HepG2 (cell line): ENCODE measurements around the gene TCF25. TPM values are rescaled to one million over a fixed set of nuclear protein-coding genes. Genes with fewer than 3 reads are reported as not detected.

Experiments used
- CENPX ChIP-seq: sonication (generic); formaldehyde crosslinking; IDR thresholded peaks from 2 replicates; pipeline ENCODE4 v1.9.0; 2021; ENCODE audit warnings: mild to moderate bottlenecking, missing genetic modification reagents, moderate library complexity
- GTF3A ChIP-seq: sonication (generic); formaldehyde crosslinking; conservative IDR thresholded peaks from 2 replicates; pipeline ENCODE4 v1.4.0; 2020; ENCODE audit warnings: mild to moderate bottlenecking, missing genetic modification reagents
- HOXA3 ChIP-seq: sonication (generic); formaldehyde crosslinking; IDR thresholded peaks from 2 replicates; pipeline ENCODE4 v1.5.0; 2020; ENCODE audit warnings: missing genetic modification reagents
- IRF1 ChIP-seq: sonication (generic); formaldehyde crosslinking; IDR thresholded peaks from 2 replicates; pipeline ENCODE4 v1.4.0; 2020; ENCODE audit warnings: low read depth, mild to moderate bottlenecking, missing genetic modification reagents
- LRRFIP1 ChIP-seq: sonication (generic); formaldehyde crosslinking; conservative IDR thresholded peaks from 2 replicates; pipeline ENCODE4 v1.4.0; 2020; ENCODE audit warnings: missing genetic modification reagents
- MYC ChIP-seq: sonication (generic); formaldehyde crosslinking; IDR thresholded peaks from 2 replicates; pipeline ENCODE4 v1.9.0; 2021; ENCODE audit warnings: missing genetic modification reagents, borderline replicate concordance
- POLR2A ChIP-seq, 2 experiments: IDR thresholded peaks; 2 replicates each; pipeline ENCODE4 v1.6.1; 2011; ENCODE audit warnings: low read depth in 2 of 2, low read length in 2 of 2, mild to moderate bottlenecking in 1 of 2, moderate library complexity in 1 of 2; ENCODE audit not compliant: insufficient read depth in 1 of 2
- SIN3B ChIP-seq: fragments of 150-350 bp; IDR thresholded peaks from 2 replicates; pipeline ENCODE4 v1.6.1; 2014; ENCODE audit warnings: low read length
- TEAD2 ChIP-seq: sonication (generic); formaldehyde crosslinking; IDR thresholded peaks from 2 replicates; pipeline ENCODE4 v1.9.0; 2021; ENCODE audit warnings: missing genetic modification reagents
- ZC3H4 ChIP-seq: sonication (generic); formaldehyde crosslinking; IDR thresholded peaks from 2 replicates; pipeline ENCODE4 v1.4.0; 2020; ENCODE audit warnings: missing genetic modification reagents, borderline replicate concordance
- ZNF251 ChIP-seq: sonication (generic); formaldehyde crosslinking; IDR thresholded peaks from 2 replicates; pipeline ENCODE4 v1.9.0; 2021; ENCODE audit warnings: mild to moderate bottlenecking, missing genetic modification reagents
- ZNF510 ChIP-seq: sonication (generic); formaldehyde crosslinking; IDR thresholded peaks from 2 replicates; pipeline ENCODE4 v1.4.0; 2020; ENCODE audit warnings: low read depth, mild to moderate bottlenecking, missing genetic modification reagents
- ZNF556 ChIP-seq: sonication (generic); formaldehyde crosslinking; IDR thresholded peaks from 2 replicates; pipeline ENCODE4 v1.4.0; 2020; ENCODE audit warnings: mild to moderate bottlenecking, missing genetic modification reagents, borderline replicate concordance
- ZNF567 ChIP-seq: sonication (generic); formaldehyde crosslinking; IDR thresholded peaks from 2 replicates; pipeline ENCODE4 v1.8.1; 2023; ENCODE audit warnings: mild to moderate bottlenecking, missing genetic modification reagents, borderline replicate concordance
- ZNF619 ChIP-seq: sonication (generic); formaldehyde crosslinking; IDR thresholded peaks from 2 replicates; pipeline ENCODE4 v1.4.0; 2020; ENCODE audit warnings: mild to moderate bottlenecking, missing genetic modification reagents
- ZNF747 ChIP-seq: sonication (generic); formaldehyde crosslinking; IDR thresholded peaks from 2 replicates; pipeline ENCODE4 v1.8.1; 2023; ENCODE audit warnings: missing genetic modification reagents, mild to moderate bottlenecking, borderline replicate concordance
- ZNF772 ChIP-seq: sonication (generic); formaldehyde crosslinking; IDR thresholded peaks from 2 replicates; pipeline ENCODE4 v1.5.0; 2020; ENCODE audit warnings: mild to moderate bottlenecking, missing genetic modification reagents
- ZSCAN22 ChIP-seq: sonication (generic); formaldehyde crosslinking; IDR thresholded peaks from 2 replicates; pipeline ENCODE4 v1.4.0; 2020; ENCODE audit warnings: mild to moderate bottlenecking, missing genetic modification reagents
- polyA plus RNA-seq, 8 experiments: library from polyadenylated mRNA; depleted of rRNA in 3 of 8; stranded (reverse) in 7 of 8; unstranded in 1 of 8; fragments of >200 nt; fragmentation: Illumina TruSeq in 4 of 8; extraction: Trizol in 4 of 8; gene quantifications; 2 replicates each; pipeline versions ENCODE4 v1.2.1 to v1.2.3, GENCODE V29; 2011 to 2016; ENCODE audit warnings: low read depth in 4 of 8, missing spikeins in 1 of 8, mixed read lengths in 1 of 8; ENCODE audit not compliant: insufficient read depth in 1 of 8
- total RNA-seq, 5 experiments: library from RNA; depleted of rRNA; stranded (reverse); fragments of >200 nt; fragmentation: Illumina TruSeq; extraction: Trizol; gene quantifications; 2 replicates each; pipeline ENCODE4 v1.2.3, GENCODE V29; 2016; ENCODE audit warnings: low read depth in 1 of 5
- TF ChIP-seq, protein P1 (sequence below): sonication (generic); formaldehyde crosslinking; IDR thresholded peaks from 2 replicates; pipeline ENCODE4 v1.4.0; 2020; ENCODE audit warnings: missing genetic modification reagents
- TF ChIP-seq, protein P2 (sequence below): sonication (generic); formaldehyde crosslinking; IDR thresholded peaks from 2 replicates; pipeline ENCODE4 v1.5.1; 2020; ENCODE audit warnings: mild to moderate bottlenecking, missing genetic modification reagents, moderate library complexity

The TCF25 gene
- total and polyA plus RNA-seq, 2 of the 13 experiments (the other 11 are each of a cell fraction or from before 2014, with no cell fraction given) = 138 to 206 TPM

DNA sequence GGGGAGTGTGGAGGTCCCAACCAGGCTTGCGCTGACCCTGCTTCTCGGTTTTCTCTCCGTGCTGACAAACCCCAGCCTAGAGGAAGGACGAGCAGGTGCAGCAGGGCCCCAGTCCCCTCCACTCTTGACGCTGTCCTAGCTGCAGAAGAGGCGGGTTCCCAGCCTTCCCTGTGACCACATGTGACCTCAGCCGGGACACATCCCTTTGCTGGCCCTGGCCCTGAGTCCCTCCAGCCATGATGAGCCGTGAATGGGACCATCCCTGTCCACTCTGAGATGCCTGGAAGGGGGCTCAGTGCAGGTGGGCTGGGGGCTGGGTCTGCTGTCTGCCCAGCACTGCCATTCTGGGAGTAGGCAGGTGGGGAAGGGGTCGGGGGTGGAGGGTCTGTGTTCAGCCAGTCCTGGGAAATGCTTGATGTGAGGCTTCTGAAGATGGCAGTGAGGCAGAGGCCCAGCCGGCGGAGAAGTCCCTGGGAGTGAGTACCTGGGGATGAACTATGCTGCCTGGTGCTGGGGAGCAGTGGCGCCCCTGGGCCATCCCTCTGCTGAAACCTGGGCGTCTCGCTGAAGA, 47.8 kb downstream of the TCF25 start (continued):
- 0 out of 2 replicates have a peak, but pooled peaks have one; percentile 54 for TF ChIP-seq LRRFIP1 (CRISPR knock-in tag)
- TF ChIP-seq ZNF556 (CRISPR knock-in tag) = peak; percentile 34; the same call in 1 of the 2 replicates
- TF ChIP-seq MYC = peak; percentile 72; the same call in 1 of the 2 replicates
- peak; percentile 32; the same call in 1 of the 2 replicates for TF ChIP-seq ZNF747 (CRISPR knock-in tag)
- peak; percentile 36; the same call in 1 of the 2 replicates for TF ChIP-seq HOXA3
- peak; percentile 32; the same call in 1 of the 2 replicates for TF ChIP-seq TEAD2 (CRISPR knock-in tag)
- TF ChIP-seq IRF1 (CRISPR knock-in tag) = peak; percentile 81; the same call in 1 of the 2 replicates
- TF ChIP-seq SIN3B = no peak; the same call in 1 of the 2 replicates
- peak; percentile 91; the same call in 1 of the 2 replicates for TF ChIP-seq ZC3H4 (CRISPR knock-in tag)
- TF ChIP-seq ZNF772 (CRISPR knock-in tag) = peak; percentile 29; the same call in 1 of the 2 replicates
- no peak for TF ChIP-seq ZNF619 (CRISPR knock-in tag)
- TF ChIP-seq, protein P1, sequence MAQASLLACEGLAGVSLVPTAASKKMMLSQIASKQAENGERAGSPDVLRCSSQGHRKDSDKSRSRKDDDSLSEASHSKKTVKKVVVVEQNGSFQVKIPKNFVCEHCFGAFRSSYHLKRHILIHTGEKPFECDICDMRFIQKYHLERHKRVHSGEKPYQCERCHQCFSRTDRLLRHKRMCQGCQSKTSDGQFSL (CRISPR knock-in tag) = 0 out of 2 replicates have a peak, but pooled peaks have one; percentile 30
- TF ChIP-seq, protein P2, sequence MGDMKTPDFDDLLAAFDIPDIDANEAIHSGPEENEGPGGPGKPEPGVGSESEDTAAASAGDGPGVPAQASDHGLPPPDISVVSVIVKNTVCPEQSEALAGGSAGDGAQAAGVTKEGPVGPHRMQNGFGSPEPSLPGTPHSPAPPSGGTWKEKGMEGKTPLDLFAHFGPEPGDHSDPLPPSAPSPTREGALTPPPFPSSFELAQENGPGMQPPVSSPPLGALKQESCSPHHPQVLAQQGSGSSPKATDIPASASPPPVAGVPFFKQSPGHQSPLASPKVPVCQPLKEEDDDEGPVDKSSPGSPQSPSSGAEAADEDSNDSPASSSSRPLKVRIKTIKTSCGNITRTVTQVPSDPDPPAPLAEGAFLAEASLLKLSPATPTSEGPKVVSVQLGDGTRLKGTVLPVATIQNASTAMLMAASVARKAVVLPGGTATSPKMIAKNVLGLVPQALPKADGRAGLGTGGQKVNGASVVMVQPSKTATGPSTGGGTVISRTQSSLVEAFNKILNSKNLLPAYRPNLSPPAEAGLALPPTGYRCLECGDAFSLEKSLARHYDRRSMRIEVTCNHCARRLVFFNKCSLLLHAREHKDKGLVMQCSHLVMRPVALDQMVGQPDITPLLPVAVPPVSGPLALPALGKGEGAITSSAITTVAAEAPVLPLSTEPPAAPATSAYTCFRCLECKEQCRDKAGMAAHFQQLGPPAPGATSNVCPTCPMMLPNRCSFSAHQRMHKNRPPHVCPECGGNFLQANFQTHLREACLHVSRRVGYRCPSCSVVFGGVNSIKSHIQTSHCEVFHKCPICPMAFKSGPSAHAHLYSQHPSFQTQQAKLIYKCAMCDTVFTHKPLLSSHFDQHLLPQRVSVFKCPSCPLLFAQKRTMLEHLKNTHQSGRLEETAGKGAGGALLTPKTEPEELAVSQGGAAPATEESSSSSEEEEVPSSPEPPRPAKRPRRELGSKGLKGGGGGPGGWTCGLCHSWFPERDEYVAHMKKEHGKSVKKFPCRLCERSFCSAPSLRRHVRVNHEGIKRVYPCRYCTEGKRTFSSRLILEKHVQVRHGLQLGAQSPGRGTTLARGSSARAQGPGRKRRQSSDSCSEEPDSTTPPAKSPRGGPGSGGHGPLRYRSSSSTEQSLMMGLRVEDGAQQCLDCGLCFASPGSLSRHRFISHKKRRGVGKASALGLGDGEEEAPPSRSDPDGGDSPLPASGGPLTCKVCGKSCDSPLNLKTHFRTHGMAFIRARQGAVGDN (CRISPR knock-in tag) = peak; percentile 74
- 0 out of 2 replicates have a peak, but pooled peaks have one; percentile 15 for TF ChIP-seq ZSCAN22
- no peak for TF ChIP-seq CENPX
- 0 out of 2 replicates have a peak, but pooled peaks have one; percentile 17 for TF ChIP-seq ZNF510 (CRISPR knock-in tag)
- no peak for TF ChIP-seq GTF3A
- TF ChIP-seq ZNF251 (CRISPR knock-in tag) = peak; percentile 23; the same call in 1 of the 2 replicates
- 0 out of 2 replicates have a peak, but pooled peaks have one; percentile 20 for TF ChIP-seq ZNF567 (CRISPR knock-in tag)
- no peak for TF ChIP-seq POLR2A (IDR thresholded peaks at IDR 0.05; ENCODE audit: insufficient read depth in 1 of 2, low read depth in 2 of 2, low read length in 2 of 2)
